Effector memory CD8-positive, alpha-beta T cell (primary cell): ENCODE results near the gene SMYD2.
A peak's percentile ranks its signal among the peaks of the same experiment; 100 is the strongest.

ENCODE experiments used
- ATAC-seq: fragments of 150-1000 bp; cut with Tn5 transposase; replicated peaks from 2 replicates; pipeline ENCODE4 v1.10.0; 2021; ENCODE audit warnings: mild to moderate bottlenecking, moderate library complexity
- DNase-seq, 3 experiments: peaks; one replicate each; pipeline ENCODE4 v3.0.0; 2021
- H3K27ac Mint-ChIP-seq, 2 donors: one replicate each; pipeline ENCODE4 v1.8.0; 2022; ENCODE audit warnings: mild to moderate bottlenecking in 2 of 2, mixed read lengths in 2 of 2, moderate library complexity in 2 of 2
- H3K27me3 Mint-ChIP-seq, 2 donors: one replicate each; pipeline ENCODE4 v1.8.0; 2022; ENCODE audit warnings: mixed read lengths in 2 of 2
- H3K36me3 Mint-ChIP-seq: one replicate; pipeline ENCODE4 v1.8.0; 2022; ENCODE audit warnings: mild to moderate bottlenecking, moderate library complexity, mixed read lengths; ENCODE audit not compliant: insufficient read depth
- H3K4me1 Mint-ChIP-seq, 2 donors: one replicate each; pipeline ENCODE4 v1.8.0; 2022; ENCODE audit warnings: low read depth in 2 of 2, mixed read lengths in 2 of 2
- H3K4me3 Mint-ChIP-seq, 2 donors: one replicate each; pipeline ENCODE4 v1.8.0; 2022; ENCODE audit warnings: mild to moderate bottlenecking in 2 of 2, mixed read lengths in 2 of 2, moderate library complexity in 2 of 2
- H3K9me3 Mint-ChIP-seq, 2 donors: one replicate each; pipeline ENCODE4 v1.8.0; 2022; ENCODE audit warnings: mixed read lengths in 2 of 2

The SMYD2 gene

DNA sequence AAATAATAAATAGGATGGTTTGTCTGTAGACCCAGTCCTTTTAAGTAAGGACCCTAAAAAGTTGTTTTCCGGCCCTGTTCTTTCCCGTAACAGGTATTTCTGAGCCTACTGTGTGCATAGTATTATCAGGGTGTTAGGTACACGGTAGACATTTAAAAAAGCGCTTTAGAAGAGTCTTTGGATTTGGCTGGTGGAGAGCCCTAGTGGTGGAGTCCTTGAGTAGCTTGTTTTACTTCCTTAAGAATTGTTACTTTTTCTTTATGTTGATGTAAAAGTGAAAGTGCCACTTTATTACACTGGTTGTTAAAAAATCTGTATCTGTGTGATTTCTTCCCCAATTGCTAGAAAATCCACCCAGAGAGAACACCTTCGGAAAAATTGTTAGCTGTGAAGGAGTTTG, 36.8 kb downstream of the SMYD2 start:
- Mint-ChIP-seq H3K27ac (peak overlapping the region in 1 of 2 donors; percentile 22), H3K9me3 (no peaks in the 10 kb centered on the region), H3K4me3 (no peak overlapping the region), H3K4me1 (peaks cover 0 to 5% of the 10 kb centered on the region in 2 donors), H3K36me3 (peaks cover 10% of the 10 kb centered on the region), H3K27me3 (no peaks in the 10 kb centered on the region)
- no peak for ATAC-seq
- DNase-seq, result no peak

DNA sequence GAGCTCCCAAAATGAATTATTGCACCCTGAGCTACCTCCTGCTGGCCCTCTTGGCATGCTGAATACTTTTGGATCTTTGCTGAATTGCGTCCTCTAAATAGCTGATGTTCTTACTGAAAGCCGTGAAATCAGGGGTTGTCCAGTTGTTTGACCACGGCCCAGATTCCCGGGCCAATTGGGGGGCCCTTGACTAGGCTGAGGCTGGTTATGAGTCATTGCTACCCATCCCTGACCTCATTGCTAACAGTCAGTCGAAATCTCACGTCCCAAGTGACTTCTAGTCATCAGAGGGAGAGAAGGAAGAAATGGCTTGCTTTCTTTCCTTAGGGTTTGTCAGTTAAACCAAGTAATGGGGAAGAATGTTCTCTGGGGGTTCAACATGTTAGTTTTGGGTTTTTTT, 37.4 kb downstream of the SMYD2 start:
- Mint-ChIP-seq H3K27me3 (no peaks in the 10 kb centered on the region), H3K36me3 (peaks cover 10% of the 10 kb centered on the region), H3K4me1 (peaks cover 0 to 4% of the 10 kb centered on the region in 2 donors), H3K4me3 (no peak overlapping the region), H3K27ac (peak overlapping the region in 1 of 2 donors; percentile 22), H3K9me3 (no peaks in the 10 kb centered on the region)
- DNase-seq (no peak), ATAC-seq (no peak)

DNA sequence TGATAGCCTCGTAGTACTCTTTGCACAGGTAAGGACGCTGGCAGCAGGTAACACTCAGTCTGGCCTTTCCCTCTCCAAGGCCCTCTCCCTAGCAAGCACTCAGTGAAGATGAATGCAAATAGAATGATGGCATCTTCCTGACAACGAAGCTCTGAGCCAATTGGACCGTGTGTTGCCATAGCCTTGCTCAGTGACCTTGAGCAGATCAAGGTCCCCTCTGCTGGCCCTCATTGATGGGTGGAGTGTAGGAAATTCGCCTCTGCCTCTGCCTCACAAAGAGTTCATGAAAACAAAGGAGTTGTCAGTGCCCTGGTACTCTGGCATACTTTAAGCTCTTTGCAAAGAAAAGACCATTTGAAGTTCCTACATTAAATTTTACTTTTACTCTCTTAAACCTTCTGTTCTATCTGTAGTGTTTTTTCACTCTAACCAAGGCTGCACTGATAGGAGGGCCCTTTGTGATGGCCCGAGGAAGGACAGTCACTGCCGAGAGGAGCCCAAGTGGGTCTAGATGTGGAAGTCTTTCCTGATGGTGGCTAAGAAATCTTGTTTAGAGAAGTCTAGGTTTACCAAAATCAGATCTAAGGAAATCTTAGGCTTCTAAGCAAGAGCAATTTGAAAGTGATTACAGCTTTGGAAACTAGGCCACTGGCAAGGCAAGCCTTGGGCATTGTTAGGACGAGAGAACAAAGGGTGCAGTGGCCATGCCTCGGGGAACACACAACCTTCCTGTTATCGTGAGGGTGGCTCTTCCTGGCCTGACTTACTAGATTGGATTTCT, 38.2 kb downstream of the SMYD2 start:
- Mint-ChIP-seq H3K36me3 (peaks cover 7% of the 10 kb centered on the region), H3K27me3 (no peaks in the 10 kb centered on the region), H3K27ac (peak overlapping the region in 1 of 2 donors; percentile 22), H3K9me3 (no peaks in the 10 kb centered on the region), H3K4me1 (no peaks in the 10 kb centered on the region), H3K4me3 (no peak overlapping the region)
- no peak for ATAC-seq
- DNase-seq, result no peak

DNA sequence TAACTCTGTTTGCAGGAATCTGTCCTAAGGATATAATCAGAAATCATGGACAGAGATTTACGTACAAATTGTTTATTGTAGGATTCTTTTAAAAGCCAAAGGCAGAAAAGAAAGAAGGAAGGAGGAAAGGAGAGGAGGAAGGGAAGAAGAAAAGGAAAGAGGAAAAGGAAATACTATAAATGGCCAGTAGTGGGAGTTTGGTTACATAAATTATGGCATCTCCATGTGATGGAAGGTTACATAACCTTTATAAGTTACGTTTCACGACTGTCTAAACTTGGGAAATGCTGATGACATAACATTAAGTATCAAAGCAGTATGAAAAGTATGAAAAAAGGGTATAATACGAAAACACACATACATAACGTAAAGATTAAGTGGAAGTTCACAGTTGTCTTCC, 39.0 kb downstream of the SMYD2 start:
- Mint-ChIP-seq H3K27ac (peak overlapping the region in 1 of 2 donors; percentile 22), H3K36me3 (peaks cover 7% of the 10 kb centered on the region), H3K4me1 (no peaks in the 10 kb centered on the region)

DNA sequence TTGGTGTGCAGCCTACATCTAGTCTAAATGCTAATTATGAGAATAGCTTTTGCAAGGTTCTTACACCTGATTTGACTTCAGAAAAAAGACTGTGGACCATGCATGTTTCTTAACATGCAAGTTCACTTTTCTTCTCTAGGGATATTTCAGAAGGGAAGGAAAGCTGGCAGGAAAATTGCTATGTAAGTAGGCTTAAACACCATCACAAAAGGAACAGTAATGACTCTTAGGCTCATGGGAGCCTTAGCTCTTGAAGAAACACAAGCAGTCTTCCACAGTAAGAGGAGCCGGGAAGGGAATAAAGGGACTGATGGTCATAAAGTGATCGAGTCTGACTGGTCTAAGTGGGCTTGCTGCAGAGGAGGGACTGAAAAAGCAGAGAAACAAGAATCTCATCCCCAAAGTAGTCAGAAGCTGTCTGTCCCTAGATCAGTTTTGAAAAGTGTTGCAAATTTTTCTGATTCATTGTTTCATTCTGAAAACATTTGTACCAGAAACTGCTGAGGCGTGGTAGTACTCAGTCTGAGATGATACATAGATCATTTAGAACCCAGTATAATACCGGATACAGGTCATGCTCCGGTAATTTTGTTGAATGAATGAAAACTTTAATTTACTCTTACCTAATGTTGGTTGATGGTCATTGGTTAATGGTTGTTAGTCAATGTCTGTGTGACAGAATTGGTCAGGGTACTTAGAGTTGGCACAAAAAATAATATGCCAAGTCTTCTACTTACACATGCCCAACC, 40.9 kb downstream of the SMYD2 start:
- Mint-ChIP-seq H3K36me3 (peaks cover 9% of the 10 kb centered on the region), H3K9me3 (no peaks in the 10 kb centered on the region), H3K4me3 (no peak overlapping the region)

More for the DNA sequence above, 39.0 kb downstream of the SMYD2 start:
- no peak for ATAC-seq
- no peak for DNase-seq
- H3K9me3 Mint-ChIP-seq, result no peaks in the 10 kb centered on the region
- H3K27me3 Mint-ChIP-seq, result no peaks in the 10 kb centered on the region
- no peak overlapping the region for H3K4me3 Mint-ChIP-seq

DNA sequence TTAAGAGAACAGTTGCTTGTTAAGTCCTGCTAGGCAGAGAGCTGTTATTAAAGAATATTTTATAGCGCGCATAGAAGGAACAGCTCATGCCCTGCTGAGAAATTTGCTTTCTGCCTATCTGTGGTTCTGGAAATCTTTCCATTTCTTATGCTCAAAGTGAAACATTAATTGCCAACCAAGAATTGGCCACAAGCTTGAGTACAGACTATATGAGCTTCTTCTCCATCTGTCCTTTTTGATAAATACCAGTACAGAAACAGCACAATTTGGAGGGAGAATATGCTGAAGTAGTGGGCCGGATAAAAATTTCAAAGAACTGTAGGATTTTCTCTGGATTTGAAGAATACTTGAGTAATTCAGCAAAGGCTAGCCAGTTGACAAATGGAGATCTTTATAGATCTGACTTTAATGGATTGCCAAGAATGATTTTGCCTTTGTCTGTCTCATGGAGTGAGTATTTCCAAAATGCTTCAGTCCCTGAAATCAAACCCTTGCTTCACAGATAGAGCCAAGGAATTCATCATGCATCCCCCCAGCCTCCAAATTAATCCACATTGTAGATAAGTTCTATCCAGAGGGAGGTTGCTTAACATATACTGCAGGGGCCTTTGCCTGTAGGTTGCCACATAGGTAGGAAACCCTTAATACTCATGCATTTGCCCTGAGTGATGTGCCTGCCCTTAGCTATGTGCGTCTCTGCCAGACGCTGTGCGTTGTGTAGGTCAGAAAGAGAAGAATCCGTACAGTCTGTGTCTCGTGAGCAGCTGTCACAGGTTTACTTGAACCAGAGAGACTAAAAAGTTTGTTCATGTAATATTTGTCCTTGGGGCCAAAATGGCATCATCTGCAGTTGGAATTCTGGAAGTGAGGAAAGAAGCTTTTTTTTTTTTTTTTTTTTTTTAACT, 44.2 kb downstream of the SMYD2 start:
- DNase-seq (no peak), ATAC-seq (no peak)
- H3K36me3 Mint-ChIP-seq, result peaks cover 22% of the 10 kb centered on the region
- H3K9me3 Mint-ChIP-seq, result no peaks in the 10 kb centered on the region
- H3K27me3 Mint-ChIP-seq, result no peaks in the 10 kb centered on the region
- H3K4me1 Mint-ChIP-seq, result peaks cover 0 to 4% of the 10 kb centered on the region in 2 donors
- H3K4me3 Mint-ChIP-seq, result no peak overlapping the region
- peak overlapping the region in 1 of 2 donors; percentile 47 for H3K27ac Mint-ChIP-seq

More for the DNA sequence above, 40.9 kb downstream of the SMYD2 start:
- ATAC-seq, result no peak
- DNase-seq, result no peak
- Mint-ChIP-seq H3K4me1 (peaks cover 0 to 2% of the 10 kb centered on the region in 2 donors), H3K27me3 (no peaks in the 10 kb centered on the region), H3K27ac (peak overlapping the region in 1 of 2 donors; percentile 44)

DNA sequence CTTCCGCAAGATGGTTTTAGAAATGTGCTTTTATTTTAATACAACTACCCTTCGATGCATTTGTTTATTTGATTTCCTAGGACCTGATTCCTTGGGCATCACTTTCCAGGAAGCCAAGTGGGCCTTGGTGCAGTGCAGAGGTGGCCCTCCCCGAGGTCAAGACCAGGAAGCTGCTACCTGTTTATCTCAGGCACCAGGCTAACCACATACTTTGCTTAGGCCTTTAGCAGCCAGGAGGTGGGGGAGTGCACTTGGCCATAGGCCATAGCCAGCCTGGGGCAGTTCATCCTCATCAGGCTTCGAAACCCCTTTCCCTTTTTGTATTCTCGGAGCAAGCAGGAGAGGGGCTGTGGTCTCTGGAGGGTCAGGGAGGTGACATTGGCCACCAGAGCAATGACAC, 45.4 kb downstream of the SMYD2 start:
- peaks cover 27% of the 10 kb centered on the region for H3K36me3 Mint-ChIP-seq

DNA sequence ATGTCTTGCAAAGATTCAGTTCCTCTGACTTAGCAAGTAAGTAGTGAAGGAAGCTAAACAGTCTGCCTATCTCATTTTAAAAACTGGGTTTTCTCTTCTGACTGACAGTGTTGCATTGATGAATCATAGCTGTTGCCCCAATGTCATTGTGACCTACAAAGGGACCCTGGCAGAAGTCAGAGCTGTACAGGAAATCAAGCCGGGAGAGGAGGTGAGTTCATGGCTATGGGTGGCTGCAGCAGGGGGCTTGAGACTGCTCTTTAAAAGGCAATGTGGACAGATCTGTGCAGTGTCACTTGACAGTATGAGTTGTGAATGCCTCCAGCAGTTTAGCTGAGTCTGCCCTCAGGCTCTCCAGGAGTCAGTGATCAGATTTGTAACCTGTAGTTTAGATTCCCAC, 46.6 kb downstream of the SMYD2 start:
- no peak for DNase-seq
- ATAC-seq, result no peak
- H3K4me1 Mint-ChIP-seq, result peaks cover 5% of the 10 kb centered on the region in 2 donors
- no peak overlapping the region for H3K4me3 Mint-ChIP-seq
- peak overlapping the region; percentile 10 to 55 for H3K27ac Mint-ChIP-seq
- H3K36me3 Mint-ChIP-seq, result peaks cover 27% of the 10 kb centered on the region
- H3K27me3 Mint-ChIP-seq, result no peaks in the 10 kb centered on the region
- H3K9me3 Mint-ChIP-seq, result no peaks in the 10 kb centered on the region

More for the DNA sequence above, 45.4 kb downstream of the SMYD2 start:
- Mint-ChIP-seq H3K4me3 (no peak overlapping the region), H3K4me1 (peaks cover 0 to 4% of the 10 kb centered on the region in 2 donors), H3K27ac (peak overlapping the region in 1 of 2 donors; percentile 46), H3K27me3 (no peaks in the 10 kb centered on the region), H3K9me3 (no peaks in the 10 kb centered on the region)
- no peak for ATAC-seq
- DNase-seq, result no peak

DNA sequence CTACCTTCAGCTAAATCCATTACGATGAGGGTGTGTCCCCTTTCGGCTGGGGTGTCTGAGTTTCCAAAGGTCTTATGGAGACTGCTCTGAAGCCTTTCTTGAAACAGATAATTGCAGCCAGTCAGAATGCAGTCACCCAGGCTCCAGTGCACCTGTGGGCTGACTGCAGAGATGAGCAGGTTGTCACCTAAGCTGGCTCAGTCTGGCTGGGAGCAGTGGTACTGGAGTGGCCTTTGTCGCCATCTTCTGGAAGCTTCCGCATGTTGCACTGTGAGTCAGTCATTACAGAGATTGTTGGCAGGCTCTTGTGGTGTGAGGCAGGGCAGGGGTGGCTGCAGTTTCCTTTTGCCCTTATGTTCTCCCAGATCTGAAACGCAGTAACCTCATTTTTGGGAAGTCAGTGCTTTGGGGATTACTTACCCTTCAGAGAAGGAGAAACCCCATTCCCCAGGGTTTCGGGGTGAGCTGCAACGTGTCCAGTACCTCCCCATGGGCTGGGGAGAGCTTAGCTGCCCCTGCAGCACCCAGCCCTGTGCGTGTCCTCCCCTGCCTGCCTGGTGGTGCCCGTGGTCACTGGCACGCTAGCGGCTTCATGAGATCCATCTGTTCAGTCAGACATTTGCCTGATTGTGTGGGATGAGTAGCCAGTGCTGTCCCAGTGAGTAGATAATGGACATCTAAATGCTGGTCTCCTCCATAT, 48.0 kb downstream of the SMYD2 start:
- Mint-ChIP-seq H3K4me3 (no peak overlapping the region), H3K36me3 (peaks cover 27% of the 10 kb centered on the region), H3K27ac (no peak overlapping the region)

DNA sequence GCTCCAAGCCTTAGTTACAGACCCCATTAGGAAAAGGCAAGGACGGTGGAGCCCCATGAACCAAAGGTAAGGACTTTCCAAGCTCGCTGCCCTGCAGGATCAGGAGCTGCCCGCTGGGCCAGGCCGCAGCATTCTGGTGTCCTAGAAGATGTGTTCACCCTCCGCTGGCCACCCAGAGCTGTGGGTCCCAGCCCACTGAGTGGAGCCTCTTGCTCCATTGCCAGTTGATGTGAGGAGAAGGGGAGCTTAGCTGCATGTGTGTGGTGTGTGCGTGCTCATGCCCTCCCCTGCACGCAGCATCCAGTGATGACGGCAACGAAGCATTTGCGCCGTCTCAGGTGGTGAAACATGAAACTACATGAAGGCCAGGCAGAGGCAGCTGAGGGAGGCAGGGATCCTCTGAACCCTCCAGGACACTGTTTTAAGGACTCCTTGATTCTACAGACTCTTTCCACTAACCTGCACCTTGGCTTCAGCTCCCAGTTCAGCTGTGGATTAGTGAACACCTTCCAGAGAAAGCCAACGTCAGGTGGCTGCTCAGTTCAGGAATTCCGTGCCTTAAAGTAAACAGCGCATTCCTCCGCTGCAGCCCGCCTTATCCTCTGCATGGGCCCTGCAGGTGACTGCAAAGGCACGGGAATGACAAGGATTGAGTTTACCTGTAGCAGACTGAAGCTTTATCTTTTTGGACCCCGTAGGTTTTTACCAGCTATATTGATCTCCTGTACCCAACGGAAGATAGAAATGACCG, 48.7 kb downstream of the SMYD2 start:
- no peaks in the 10 kb centered on the region for H3K9me3 Mint-ChIP-seq
- H3K36me3 Mint-ChIP-seq, result peaks cover 29% of the 10 kb centered on the region
- ATAC-seq (no peak), DNase-seq (no peak)
- peaks cover 5 to 9% of the 10 kb centered on the region in 2 donors for H3K4me1 Mint-ChIP-seq
- no peak overlapping the region for H3K27ac Mint-ChIP-seq
- H3K4me3 Mint-ChIP-seq, result no peak overlapping the region
- no peaks in the 10 kb centered on the region for H3K27me3 Mint-ChIP-seq

More for the DNA sequence above, 48.0 kb downstream of the SMYD2 start:
- DNase-seq, result peak; percentile 72 to 80 (median 72)
- Mint-ChIP-seq H3K4me1 (peaks cover 5% of the 10 kb centered on the region in 2 donors), H3K9me3 (no peaks in the 10 kb centered on the region), H3K27me3 (no peaks in the 10 kb centered on the region)
- peak; percentile 97 for ATAC-seq

DNA sequence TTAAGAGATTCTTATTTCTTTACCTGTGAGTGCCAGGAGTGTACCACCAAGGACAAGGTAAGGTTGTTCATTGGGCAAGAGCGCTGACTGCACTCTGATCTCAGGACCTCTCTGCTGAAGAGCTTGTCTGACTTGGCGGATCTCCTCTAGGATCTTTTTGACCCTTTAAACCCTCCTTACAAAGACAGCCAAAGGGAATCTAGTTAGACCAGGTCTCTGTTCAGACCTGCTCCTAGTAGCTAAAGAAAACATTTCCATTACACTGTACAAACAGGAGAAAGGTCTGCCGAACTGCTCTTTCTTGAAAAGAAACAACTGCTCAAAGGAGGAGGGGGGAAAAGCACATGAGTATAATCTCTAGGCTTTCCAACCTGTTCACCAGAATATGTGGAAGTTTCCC, 49.3 kb downstream of the SMYD2 start:
- H3K9me3 Mint-ChIP-seq, result no peaks in the 10 kb centered on the region
- H3K27ac Mint-ChIP-seq, result no peak overlapping the region
- no peaks in the 10 kb centered on the region for H3K27me3 Mint-ChIP-seq
- no peak for DNase-seq
- ATAC-seq, result no peak
- no peak overlapping the region for H3K4me3 Mint-ChIP-seq
- H3K36me3 Mint-ChIP-seq, result peaks cover 31% of the 10 kb centered on the region
- peaks cover 5 to 9% of the 10 kb centered on the region in 2 donors for H3K4me1 Mint-ChIP-seq

DNA sequence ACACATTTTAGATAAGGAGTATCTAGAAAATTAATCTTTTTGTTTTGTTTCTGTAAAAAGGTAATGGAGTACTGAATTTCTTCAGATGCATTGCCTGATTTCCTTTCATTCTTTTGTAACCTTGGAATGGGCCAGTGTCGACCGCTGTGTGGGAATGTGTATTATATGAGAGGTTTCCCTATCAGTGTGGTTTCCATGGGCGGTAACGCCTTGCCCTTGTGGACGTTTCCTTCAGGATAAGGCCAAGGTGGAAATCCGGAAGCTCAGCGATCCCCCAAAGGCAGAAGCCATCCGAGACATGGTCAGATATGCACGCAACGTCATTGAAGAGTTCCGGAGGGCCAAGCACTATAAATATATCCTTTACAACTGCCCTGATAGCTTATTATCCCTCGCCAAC, 49.8 kb downstream of the SMYD2 start:
- Mint-ChIP-seq H3K4me3 (no peak overlapping the region), H3K4me1 (peaks cover 5 to 9% of the 10 kb centered on the region in 2 donors), H3K27ac (no peak overlapping the region), H3K27me3 (no peaks in the 10 kb centered on the region), H3K9me3 (no peaks in the 10 kb centered on the region), H3K36me3 (peaks cover 30% of the 10 kb centered on the region)
- no peak for DNase-seq
- ATAC-seq, result no peak
